HG02885 (cell line): Measurements from ENCODE around the gene PEDS1.
"Not testable (repeated sequence)": the region's sequence is repeated elsewhere in the genome, so short reads cannot be mapped to it uniquely, and the experiment has no call there.

Source experiments
- ATAC-seq: cut with Tn5 transposase; IDR thresholded peaks from one replicate; pipeline ENCODE4 v1.9.1; 2021; ENCODE audit warnings: mild to moderate bottlenecking; ENCODE audit not compliant: unreplicated experiment, poor library complexity

PEDS1 gene

GRCh38 chr20:50116368-50116999 is 37.0 kb downstream of the PEDS1 start:
- ATAC-seq = no peak

GRCh38 chr20:50115591-50116367 is 37.7 kb downstream of the PEDS1 start:
- ATAC-seq = peak; percentile 85

GRCh38 chr20:50115041-50115512 is 38.4 kb downstream of the PEDS1 start:
- ATAC-seq = no peak

- ATAC-seq = no peak
These were observed 39.9 kb downstream of the PEDS1 start for GRCh38 chr20:50113420-50114224.

- peak; percentile 49 for ATAC-seq
These were observed 40.8 kb downstream of the PEDS1 start, which contains the start of gene UBE2V1 for GRCh38 chr20:50112512-50113419. Gene UBE2V1, minus strand, starts transcription at chr20:50113150. Its CDS starts 22 bp downstream, at chr20:50113128.

- ATAC-seq = no peak
These were observed 41.6 kb downstream of the PEDS1 start for GRCh38 chr20:50111829-50112495.

- no peak for ATAC-seq
These were observed 42.2 kb downstream of the PEDS1 start for GRCh38 chr20:50111120-50111828.

GRCh38 chr20:50110141-50111047 is 43.1 kb downstream of the PEDS1 start:
- ATAC-seq = no peak

GRCh38 chr20:50108556-50109235 is 44.8 kb downstream of the PEDS1 start:
- ATAC-seq = no peak

GRCh38 chr20:50107796-50108331 is 45.7 kb downstream of the PEDS1 start:
- ATAC-seq = no peak

GRCh38 chr20:50107086-50107660 is 46.4 kb downstream of the PEDS1 start:
- ATAC-seq = no peak

GRCh38 chr20:50106669-50107068 is 46.9 kb downstream of the PEDS1 start:
- ATAC-seq = not testable (repeated sequence)
